Ovary (tissue), 3 donors: ENCODE results near the gene TSPAN32.

Source experiments
- POLR2A ChIP-seq: fragments of 450-650 bp; IDR thresholded peaks from one replicate; pipeline ENCODE4 v1.6.1; 2017; ENCODE audit warnings: antibody characterized with exemption, mild to moderate bottlenecking, moderate library complexity
- TF ChIP-seq, protein P1 (sequence below), 3 donors: fragments of 450-650 bp in 2 of 3; fragments of 200-600 bp in 1 of 3; IDR thresholded peaks; one replicate each; pipeline versions ENCODE4 v1.5.1 to v1.8.0; 2016 to 2022; ENCODE audit warnings: antibody characterized with exemption in 3 of 3, mild to moderate bottlenecking in 1 of 3
- donor health status: DM: no; HTN: no; CAD: no.

DNA sequence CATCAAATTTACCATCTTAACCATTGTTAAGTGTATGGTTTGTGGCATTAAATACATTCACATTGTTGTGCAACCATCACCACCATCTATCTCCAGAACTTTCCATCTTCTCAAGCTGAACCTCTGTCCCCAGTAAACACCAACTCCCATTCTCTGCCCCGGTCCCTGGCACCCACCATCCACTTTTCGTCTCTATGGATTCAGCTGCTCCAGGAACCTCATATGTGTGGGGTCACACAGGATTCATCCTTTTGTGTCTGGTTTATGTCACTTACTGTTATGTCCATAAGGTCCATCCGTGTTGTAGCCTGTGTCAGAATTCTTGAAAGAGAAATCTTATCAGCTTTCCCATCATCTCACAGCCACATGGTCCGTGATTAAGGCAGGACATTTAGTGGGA lies 16.3 kb downstream of the TSPAN32 start:
- TF ChIP-seq, protein P1, sequence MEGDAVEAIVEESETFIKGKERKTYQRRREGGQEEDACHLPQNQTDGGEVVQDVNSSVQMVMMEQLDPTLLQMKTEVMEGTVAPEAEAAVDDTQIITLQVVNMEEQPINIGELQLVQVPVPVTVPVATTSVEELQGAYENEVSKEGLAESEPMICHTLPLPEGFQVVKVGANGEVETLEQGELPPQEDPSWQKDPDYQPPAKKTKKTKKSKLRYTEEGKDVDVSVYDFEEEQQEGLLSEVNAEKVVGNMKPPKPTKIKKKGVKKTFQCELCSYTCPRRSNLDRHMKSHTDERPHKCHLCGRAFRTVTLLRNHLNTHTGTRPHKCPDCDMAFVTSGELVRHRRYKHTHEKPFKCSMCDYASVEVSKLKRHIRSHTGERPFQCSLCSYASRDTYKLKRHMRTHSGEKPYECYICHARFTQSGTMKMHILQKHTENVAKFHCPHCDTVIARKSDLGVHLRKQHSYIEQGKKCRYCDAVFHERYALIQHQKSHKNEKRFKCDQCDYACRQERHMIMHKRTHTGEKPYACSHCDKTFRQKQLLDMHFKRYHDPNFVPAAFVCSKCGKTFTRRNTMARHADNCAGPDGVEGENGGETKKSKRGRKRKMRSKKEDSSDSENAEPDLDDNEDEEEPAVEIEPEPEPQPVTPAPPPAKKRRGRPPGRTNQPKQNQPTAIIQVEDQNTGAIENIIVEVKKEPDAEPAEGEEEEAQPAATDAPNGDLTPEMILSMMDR (IDR thresholded peaks at IDR 0.05), result no peak
- TF ChIP-seq POLR2A, result no peak
